Measurements from ENCODE around the gene SFSWAP. TPM values are rescaled to one million over a fixed set of nuclear protein-coding genes. Genes with fewer than 3 reads are reported as not detected.

SFSWAP gene
- total and polyA plus RNA-seq, 4 donors, result 6.1 to 21.6 (median 10.1) TPM

DNA sequence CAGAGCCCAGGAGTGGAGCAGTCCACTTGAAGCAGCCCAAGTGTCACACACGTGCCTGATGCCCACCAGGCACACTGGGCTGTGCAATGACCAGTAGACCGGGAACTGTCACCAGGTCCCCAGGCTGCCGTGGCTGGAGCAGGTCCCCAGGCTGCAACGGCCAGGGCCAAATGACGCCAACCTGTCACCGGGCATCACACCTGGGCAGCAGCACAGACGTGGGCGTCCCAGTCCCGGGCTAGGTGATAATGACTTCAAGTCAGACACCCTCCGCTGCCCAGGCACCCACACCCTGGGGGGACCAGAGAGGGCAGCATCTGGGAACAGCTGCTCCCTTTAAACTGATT, 86.7 kb downstream of the SFSWAP start:
- Histone ChIP-seq H3K27me3 (ENCODE audit: control insufficient read depth in 4 of 4, insufficient read depth in 4 of 4, low read length in 3 of 4) (no peaks in the 10 kb centered on the region), H3K9ac (ENCODE audit: low read depth in 1 of 2, low read length in 2 of 2) (no peak overlapping the region), H3K27ac (ENCODE audit: low read depth in 1 of 2, low read length in 2 of 2) (no peak overlapping the region), H3K4me3 (ENCODE audit: low read depth in 1 of 3, low read length in 3 of 3) (no peak overlapping the region), H3K9me3 (ENCODE audit: control insufficient read depth in 4 of 4, low read length in 3 of 4) (no peaks in the 10 kb centered on the region), H3K4me1 (ENCODE audit: control insufficient read depth in 4 of 4, insufficient read depth in 4 of 4, low read length in 3 of 4) (no peaks in the 10 kb centered on the region), H3K36me3 (ENCODE audit: control insufficient read depth in 4 of 4, insufficient read depth in 3 of 4, low read depth in 1 of 4, low read length in 3 of 4) (peaks cover 5 to 64% (median 22%) of the 10 kb centered on the region in 4 donors)
- no peak for TF ChIP-seq CTCF (IDR thresholded peaks at IDR 0.05; ENCODE audit: low read depth, low read length, missing input control)
- no peak for TF ChIP-seq FOXA1 (IDR thresholded peaks at IDR 0.05)
- TF ChIP-seq, protein P1, sequence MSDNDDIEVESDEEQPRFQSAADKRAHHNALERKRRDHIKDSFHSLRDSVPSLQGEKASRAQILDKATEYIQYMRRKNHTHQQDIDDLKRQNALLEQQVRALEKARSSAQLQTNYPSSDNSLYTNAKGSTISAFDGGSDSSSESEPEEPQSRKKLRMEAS (IDR thresholded peaks at IDR 0.05), result no peak
- TF ChIP-seq TAF1 (conservative IDR thresholded peaks at IDR 0.05), result no peak
- no peak for TF ChIP-seq SP1 (IDR thresholded peaks at IDR 0.05)
- no peak for TF ChIP-seq GABPA (IDR thresholded peaks at IDR 0.05 in 1 of 2, conservative IDR thresholded peaks at IDR 0.05 in 1 of 2)
- TF ChIP-seq JUND (IDR thresholded peaks at IDR 0.05), result no peak
- TF ChIP-seq RXRA (IDR thresholded peaks at IDR 0.05), result no peak
- TF ChIP-seq, protein P2, sequence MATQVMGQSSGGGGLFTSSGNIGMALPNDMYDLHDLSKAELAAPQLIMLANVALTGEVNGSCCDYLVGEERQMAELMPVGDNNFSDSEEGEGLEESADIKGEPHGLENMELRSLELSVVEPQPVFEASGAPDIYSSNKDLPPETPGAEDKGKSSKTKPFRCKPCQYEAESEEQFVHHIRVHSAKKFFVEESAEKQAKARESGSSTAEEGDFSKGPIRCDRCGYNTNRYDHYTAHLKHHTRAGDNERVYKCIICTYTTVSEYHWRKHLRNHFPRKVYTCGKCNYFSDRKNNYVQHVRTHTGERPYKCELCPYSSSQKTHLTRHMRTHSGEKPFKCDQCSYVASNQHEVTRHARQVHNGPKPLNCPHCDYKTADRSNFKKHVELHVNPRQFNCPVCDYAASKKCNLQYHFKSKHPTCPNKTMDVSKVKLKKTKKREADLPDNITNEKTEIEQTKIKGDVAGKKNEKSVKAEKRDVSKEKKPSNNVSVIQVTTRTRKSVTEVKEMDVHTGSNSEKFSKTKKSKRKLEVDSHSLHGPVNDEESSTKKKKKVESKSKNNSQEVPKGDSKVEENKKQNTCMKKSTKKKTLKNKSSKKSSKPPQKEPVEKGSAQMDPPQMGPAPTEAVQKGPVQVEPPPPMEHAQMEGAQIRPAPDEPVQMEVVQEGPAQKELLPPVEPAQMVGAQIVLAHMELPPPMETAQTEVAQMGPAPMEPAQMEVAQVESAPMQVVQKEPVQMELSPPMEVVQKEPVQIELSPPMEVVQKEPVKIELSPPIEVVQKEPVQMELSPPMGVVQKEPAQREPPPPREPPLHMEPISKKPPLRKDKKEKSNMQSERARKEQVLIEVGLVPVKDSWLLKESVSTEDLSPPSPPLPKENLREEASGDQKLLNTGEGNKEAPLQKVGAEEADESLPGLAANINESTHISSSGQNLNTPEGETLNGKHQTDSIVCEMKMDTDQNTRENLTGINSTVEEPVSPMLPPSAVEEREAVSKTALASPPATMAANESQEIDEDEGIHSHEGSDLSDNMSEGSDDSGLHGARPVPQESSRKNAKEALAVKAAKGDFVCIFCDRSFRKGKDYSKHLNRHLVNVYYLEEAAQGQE (IDR thresholded peaks at IDR 0.05), result no peak
- TF ChIP-seq HNF4G (IDR thresholded peaks at IDR 0.05), result no peak
- TF ChIP-seq ZBTB33 (IDR thresholded peaks at IDR 0.05), result no peak
- TF ChIP-seq, protein P3, sequence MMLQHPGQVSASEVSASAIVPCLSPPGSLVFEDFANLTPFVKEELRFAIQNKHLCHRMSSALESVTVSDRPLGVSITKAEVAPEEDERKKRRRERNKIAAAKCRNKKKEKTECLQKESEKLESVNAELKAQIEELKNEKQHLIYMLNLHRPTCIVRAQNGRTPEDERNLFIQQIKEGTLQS (IDR thresholded peaks at IDR 0.05), result no peak
- no peak for TF ChIP-seq NR2F2 (IDR thresholded peaks at IDR 0.05)
- TF ChIP-seq HNF4A (conservative IDR thresholded peaks at IDR 0.05), result no peak
- TF ChIP-seq FOXA2 (IDR thresholded peaks at IDR 0.05), result no peak
- DNase-seq (ENCODE audit: low spot score), result no peak
- 95% methylated on average over 10 of the region's 10 CpGs for whole genome bisulfite sequencing

GRCh38 chr12:131799195-131799594, 88.3 kb downstream of the SFSWAP start:
- H3K27ac ChIP-seq (ENCODE audit: low read depth in 1 of 2, low read length in 2 of 2), result no peak overlapping the region
- no peak for DNase-seq (ENCODE audit: low spot score)
- H3K4me1 ChIP-seq (ENCODE audit: control insufficient read depth in 4 of 4, insufficient read depth in 4 of 4, low read length in 3 of 4), result no peaks in the 10 kb centered on the region
- peaks cover 5 to 60% (median 20%) of the 10 kb centered on the region in 4 donors for H3K36me3 ChIP-seq (ENCODE audit: control insufficient read depth in 4 of 4, insufficient read depth in 3 of 4, low read depth in 1 of 4, low read length in 3 of 4)
- no peak for TF ChIP-seq GABPA (IDR thresholded peaks at IDR 0.05 in 1 of 2, conservative IDR thresholded peaks at IDR 0.05 in 1 of 2)
- TF ChIP-seq RAD21 (IDR thresholded peaks at IDR 0.05), result no peak
- TF ChIP-seq FOXA1 (IDR thresholded peaks at IDR 0.05), result no peak
- no peak for TF ChIP-seq FOXA2 (IDR thresholded peaks at IDR 0.05)
- TF ChIP-seq CTCF (IDR thresholded peaks at IDR 0.05; ENCODE audit: low read depth, low read length, missing input control), result no peak
- TF ChIP-seq HNF4A (conservative IDR thresholded peaks at IDR 0.05), result no peak
- no peak for TF ChIP-seq NR2F2 (IDR thresholded peaks at IDR 0.05)
- TF ChIP-seq EGR1 (IDR thresholded peaks at IDR 0.05; ENCODE audit: low read depth in 2 of 2), result no peak
- no peak for TF ChIP-seq JUND (IDR thresholded peaks at IDR 0.05)
- TF ChIP-seq, protein P3 (IDR thresholded peaks at IDR 0.05), result no peak
- TF ChIP-seq TAF1 (conservative IDR thresholded peaks at IDR 0.05), result no peak
- TF ChIP-seq, protein P1 (IDR thresholded peaks at IDR 0.05), result no peak
- TF ChIP-seq ZBTB33 (IDR thresholded peaks at IDR 0.05), result no peak
- no peak for TF ChIP-seq HNF4G (IDR thresholded peaks at IDR 0.05)
- no peak for TF ChIP-seq RXRA (IDR thresholded peaks at IDR 0.05)
- no peak overlapping the region for H3K9ac ChIP-seq (ENCODE audit: low read depth in 1 of 2, low read length in 2 of 2)
- H3K4me3 ChIP-seq (ENCODE audit: low read depth in 1 of 3, low read length in 3 of 3), result no peak overlapping the region
- no peaks in the 10 kb centered on the region for H3K9me3 ChIP-seq (ENCODE audit: control insufficient read depth in 4 of 4, low read length in 3 of 4)
- WGBS, result 95% methylated on average over 21 of the region's 21 CpGs
- no peaks in the 10 kb centered on the region for H3K27me3 ChIP-seq (ENCODE audit: control insufficient read depth in 4 of 4, insufficient read depth in 4 of 4, low read length in 3 of 4)
